Activated naive CD8-positive, alpha-beta T cell treated with anti-CD3 and anti-CD28 coated beads, Interleukin-2, amount 50 U/mL, for 24 hours (primary cell): ENCODE results near the gene RTEL1.

Experiments
- ATAC-seq: fragments of 150-1000 bp; cut with Tn5 transposase; one replicate; pipeline ENCODE4 v1.10.0; 2021
- DNase-seq: peaks from one replicate; pipeline ENCODE4 v3.0.0; 2021
- H3K27ac Mint-ChIP-seq: one replicate; pipeline ENCODE4 v1.8.0; 2021; ENCODE audit warnings: mild to moderate bottlenecking, mixed read lengths
- H3K27me3 Mint-ChIP-seq: one replicate; pipeline ENCODE4 v1.8.0; 2021; ENCODE audit warnings: mixed read lengths
- H3K36me3 Mint-ChIP-seq: one replicate; pipeline ENCODE4 v1.8.0; 2021; ENCODE audit warnings: low read depth, mixed read lengths
- H3K4me1 Mint-ChIP-seq: one replicate; pipeline ENCODE4 v1.8.0; 2021; ENCODE audit warnings: mixed read lengths
- H3K4me3 Mint-ChIP-seq: one replicate; pipeline ENCODE4 v1.8.0; 2021; ENCODE audit warnings: mild to moderate bottlenecking, moderate library complexity, mixed read lengths
- H3K9me3 Mint-ChIP-seq: one replicate; pipeline ENCODE4 v1.8.0; 2021; ENCODE audit warnings: mixed read lengths

RTEL1 gene

DNA sequence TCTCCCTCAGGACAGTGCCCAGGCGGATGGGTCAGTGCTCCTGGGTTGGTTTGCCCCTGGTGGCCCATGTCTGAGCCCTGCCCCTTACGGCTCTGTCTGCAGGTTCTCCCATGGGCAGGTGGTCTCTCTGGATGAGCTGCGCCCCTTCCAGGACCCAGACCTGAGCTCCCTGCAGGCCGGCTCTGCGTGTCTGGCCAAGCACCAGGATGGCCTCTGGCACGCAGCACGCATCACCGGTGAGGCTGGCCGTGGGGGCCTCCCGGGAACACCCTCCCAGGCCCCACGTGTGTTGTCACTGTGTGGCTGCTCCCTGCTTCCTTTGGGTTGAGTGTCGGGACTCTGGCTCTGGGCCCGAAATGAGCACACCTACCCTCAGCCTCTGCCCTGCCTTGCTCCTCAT lies 75.0 kb downstream of the RTEL1 start:
- DNase-seq (no peak), ATAC-seq (no peak)
- Mint-ChIP-seq H3K36me3 (peaks cover 10% of the 10 kb centered on the region), H3K27me3 (no peaks in the 10 kb centered on the region), H3K9me3 (no peaks in the 10 kb centered on the region), H3K4me3 (no peak overlapping the region), H3K4me1 (peaks cover 17% of the 10 kb centered on the region), H3K27ac (no peak overlapping the region)

DNA sequence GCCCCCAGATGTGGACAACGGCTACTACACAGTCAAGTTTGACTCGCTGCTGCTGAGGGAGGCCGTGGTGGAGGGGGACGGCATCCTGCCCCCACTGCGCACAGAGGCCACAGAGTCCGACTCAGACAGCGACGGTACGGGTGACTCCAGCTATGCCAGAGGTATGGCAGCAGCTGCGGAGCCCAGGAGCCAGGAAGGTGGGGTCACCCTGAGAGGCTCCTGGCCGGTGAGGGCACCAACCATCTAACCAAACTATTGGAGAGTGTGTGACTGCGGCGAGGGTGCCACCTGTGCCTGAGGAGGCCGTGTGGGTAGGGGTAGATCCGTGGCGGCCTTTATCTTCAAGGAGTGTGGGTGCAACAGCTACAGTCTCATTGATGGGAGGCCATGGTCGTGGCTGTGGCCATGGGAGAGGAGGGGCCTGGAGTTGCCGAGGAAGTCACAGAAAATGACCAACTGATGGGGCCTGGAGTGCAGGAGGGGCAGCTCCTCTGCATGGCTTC lies 75.5 kb downstream of the RTEL1 start:
- no peak overlapping the region for H3K27ac Mint-ChIP-seq
- peaks cover 6% of the 10 kb centered on the region for H3K36me3 Mint-ChIP-seq
- no peak for DNase-seq
- ATAC-seq, result no peak
- no peak overlapping the region for H3K4me3 Mint-ChIP-seq
- no peaks in the 10 kb centered on the region for H3K27me3 Mint-ChIP-seq
- H3K9me3 Mint-ChIP-seq, result no peaks in the 10 kb centered on the region
- peaks cover 17% of the 10 kb centered on the region for H3K4me1 Mint-ChIP-seq

DNA sequence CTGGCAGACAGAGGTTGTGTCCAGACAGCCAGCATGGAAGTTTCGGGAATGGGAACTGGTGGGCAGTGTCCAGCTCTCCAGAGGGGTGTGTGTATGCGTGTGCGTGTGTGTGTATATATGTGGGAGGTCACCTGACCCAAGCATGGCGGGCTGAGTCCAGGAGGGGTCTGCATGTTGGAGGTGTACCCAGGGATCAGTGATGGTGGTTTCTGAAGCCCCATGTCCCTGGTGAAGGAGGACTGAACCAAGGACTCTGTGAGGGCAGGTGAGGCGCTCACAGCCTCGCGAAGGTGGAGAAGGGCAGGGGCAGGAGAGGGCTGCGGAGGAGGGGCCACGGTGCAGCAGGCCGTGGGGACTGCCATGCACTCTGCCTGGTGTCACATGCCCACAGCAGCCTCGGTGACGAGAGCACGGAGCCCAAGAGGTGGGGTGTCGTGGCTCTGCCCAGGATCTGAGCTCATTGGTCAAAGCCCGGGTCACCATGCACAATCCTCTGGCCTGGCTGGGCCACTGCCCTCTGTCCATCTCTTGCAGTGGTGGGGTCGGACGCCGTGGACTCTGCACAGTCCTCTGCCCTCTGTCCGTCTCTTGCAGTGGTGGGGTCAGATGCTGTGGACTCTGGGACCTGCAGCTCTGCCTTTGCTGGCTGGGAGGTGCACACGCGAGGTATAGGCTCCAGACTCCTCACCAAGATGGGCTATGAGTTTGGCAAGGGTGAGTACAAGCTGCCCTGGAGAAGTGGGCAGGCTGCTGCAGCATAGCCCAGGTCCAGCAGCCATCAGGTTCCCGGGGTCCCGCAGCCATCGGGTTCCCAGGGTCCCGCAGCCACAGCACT lies 76.2 kb downstream of the RTEL1 start:
- no peak overlapping the region for H3K27ac Mint-ChIP-seq
- H3K4me3 Mint-ChIP-seq, result no peak overlapping the region
- no peak for DNase-seq

DNA sequence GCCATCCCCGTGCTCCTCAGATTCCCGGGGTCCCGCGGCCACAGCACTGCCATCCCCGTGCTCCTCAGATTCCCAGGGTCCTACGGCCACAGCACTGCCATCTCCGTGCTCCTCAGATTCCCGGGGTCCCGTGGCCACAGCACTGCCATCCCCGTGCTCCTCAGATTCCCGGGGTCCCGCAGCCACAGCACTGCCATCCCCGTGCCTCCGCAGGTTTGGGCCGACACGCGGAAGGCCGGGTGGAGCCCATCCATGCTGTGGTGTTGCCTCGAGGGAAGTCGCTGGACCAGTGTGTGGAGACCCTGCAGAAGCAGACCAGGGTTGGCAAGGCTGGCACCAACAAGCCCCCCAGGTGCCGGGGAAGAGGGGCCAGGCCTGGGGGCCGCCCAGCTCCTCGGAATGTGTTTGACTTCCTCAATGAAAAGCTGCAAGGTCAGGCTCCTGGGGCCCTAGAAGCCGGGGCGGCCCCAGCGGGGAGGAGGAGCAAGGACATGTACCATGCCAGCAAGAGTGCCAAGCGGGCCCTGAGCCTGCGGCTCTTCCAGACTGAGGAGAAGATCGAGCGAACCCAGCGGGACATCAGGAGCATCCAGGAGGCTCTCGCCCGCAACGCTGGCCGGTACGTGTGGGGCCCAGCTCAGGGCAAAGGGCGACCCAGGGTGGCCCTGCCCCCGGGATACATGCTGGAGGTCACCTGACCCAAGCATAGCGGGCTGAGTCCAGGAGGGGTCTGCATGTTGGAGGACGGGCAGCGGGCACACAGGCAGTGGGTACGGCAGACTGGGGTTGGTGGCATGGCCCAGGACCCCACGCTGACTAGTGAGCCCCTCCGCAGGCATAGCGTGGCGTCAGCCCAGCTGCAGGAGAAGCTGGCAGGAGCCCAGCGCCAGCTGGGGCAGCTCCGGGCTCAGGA lies 77.1 kb downstream of the RTEL1 start:
- Mint-ChIP-seq H3K4me1 (peaks cover 17% of the 10 kb centered on the region), H3K27me3 (no peaks in the 10 kb centered on the region), H3K27ac (no peak overlapping the region), H3K9me3 (no peaks in the 10 kb centered on the region), H3K36me3 (peaks cover 2% of the 10 kb centered on the region), H3K4me3 (no peak overlapping the region)
- DNase-seq (no peak), ATAC-seq (no peak)

More for the DNA sequence above, 76.2 kb downstream of the RTEL1 start:
- peaks cover 17% of the 10 kb centered on the region for H3K4me1 Mint-ChIP-seq
- no peaks in the 10 kb centered on the region for H3K27me3 Mint-ChIP-seq
- H3K36me3 Mint-ChIP-seq, result peaks cover 4% of the 10 kb centered on the region
- H3K9me3 Mint-ChIP-seq, result no peaks in the 10 kb centered on the region
- ATAC-seq, result no peak

DNA sequence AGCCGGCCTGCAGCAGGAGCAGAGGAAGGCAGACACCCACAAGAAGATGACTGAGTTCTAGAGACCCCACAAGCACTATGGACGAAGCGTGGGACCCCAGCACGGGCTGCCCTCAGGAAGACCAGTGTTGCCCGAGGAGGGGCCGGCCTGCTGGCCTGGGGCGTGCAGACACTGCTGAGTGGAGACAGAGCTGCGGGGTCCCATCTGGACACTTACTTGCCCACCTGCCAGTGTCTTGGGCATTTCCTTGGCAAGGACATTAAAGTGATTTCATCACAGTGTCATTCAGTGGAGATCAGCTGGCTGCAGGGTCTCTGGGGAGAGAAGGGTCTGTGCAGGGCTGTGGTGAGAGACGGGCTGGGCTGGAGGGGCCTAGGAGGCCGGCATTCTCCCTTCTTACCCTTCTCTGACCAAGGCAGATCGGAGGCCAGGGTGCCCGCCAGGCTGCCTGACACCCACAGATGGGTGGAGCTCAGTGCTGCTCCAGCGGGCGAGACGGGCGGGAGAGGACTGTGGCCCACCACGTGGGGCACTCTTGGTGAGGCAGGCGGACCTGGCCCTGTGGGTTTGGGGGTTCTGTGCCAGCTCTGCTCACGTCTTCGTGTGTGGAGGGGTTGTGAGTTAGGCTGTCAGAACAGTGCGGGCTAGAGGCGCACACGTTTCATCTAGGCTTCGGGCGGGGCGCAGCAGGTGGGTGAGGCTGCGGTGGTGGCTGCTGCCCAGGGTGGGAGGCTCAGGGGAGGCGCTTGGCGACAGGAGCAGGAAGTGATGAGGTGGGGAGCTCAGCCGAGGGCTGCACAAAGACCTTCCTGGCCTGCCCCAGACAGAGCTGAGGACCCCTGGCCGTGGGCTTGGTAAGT lies 78.0 kb downstream of the RTEL1 start, which contains the start of gene LIME1:
Gene LIME1 (plus strand): TSS at position 806 of the 860 bp plus-strand sequence. CDS start 886 bp downstream, outside the sequence.
- H3K4me1 Mint-ChIP-seq, result peaks cover 17% of the 10 kb centered on the region
- no peaks in the 10 kb centered on the region for H3K36me3 Mint-ChIP-seq
- no peaks in the 10 kb centered on the region for H3K9me3 Mint-ChIP-seq
- H3K27ac Mint-ChIP-seq, result peak within 1 kb of the TSS; percentile 68
- no peaks in the 10 kb centered on the region for H3K27me3 Mint-ChIP-seq
- peak; percentile 66 for DNase-seq
- peak within 1 kb of the TSS; percentile 54 for H3K4me3 Mint-ChIP-seq
- ATAC-seq, result peak; percentile 47

DNA sequence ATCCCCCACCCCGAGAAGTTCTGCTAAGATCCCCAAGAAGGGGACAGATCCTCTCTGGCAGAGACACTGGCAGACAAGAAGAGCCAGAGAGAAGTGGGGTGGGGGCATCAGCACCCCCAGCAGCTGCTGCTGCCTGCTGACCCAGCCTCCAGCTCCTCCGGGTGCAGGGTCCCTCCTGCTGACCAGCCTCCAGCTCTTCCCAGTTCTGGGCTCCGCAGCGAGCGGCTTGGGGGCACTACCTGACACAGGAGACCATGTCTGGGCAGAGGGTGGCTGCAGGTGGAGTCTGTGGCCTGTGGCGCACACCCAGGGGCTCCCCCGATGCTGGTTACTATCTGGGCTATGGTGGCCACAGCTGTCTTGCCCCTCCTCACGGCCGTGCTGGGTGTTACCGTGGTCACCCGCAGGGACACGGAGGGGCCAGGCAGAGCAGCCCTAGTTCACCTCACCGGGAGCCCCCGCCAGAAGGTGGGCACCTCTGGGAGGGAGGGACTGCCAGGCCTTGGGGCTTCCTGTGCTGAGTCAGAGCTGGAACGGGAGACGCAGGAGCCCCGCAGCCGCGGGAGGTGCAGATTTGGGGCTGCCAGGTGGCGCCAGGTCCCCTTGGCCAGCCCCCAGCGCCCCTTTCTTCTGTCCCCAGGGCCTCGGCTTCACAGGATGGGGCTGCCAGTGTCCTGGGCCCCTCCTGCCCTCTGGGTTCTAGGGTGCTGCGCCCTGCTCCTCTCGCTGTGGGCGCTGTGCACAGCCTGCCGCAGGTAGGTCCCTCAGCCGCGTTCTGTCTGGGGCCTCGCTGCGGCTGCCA lies 79.0 kb downstream of the RTEL1 start:
- ATAC-seq (peak; percentile 23), DNase-seq (peak; percentile 59)
- Mint-ChIP-seq H3K27me3 (no peaks in the 10 kb centered on the region), H3K4me3 (peak overlapping the region; percentile 32), H3K4me1 (peaks cover 17% of the 10 kb centered on the region), H3K27ac (peak overlapping the region; percentile 68), H3K36me3 (no peaks in the 10 kb centered on the region), H3K9me3 (no peaks in the 10 kb centered on the region)

DNA sequence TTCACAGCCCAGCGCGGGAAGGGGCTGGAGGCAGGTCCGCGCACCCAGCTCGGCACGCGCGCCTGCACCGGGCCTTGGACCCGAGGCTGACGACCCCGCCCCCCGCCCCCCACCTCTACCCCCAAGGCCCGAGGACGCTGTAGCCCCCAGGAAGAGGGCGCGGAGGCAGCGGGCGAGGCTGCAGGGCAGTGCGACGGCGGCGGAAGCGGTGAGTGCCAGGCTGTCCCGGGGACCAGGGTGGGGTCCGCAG lies 79.5 kb downstream of the RTEL1 start:
- Mint-ChIP-seq H3K4me1 (peaks cover 17% of the 10 kb centered on the region), H3K4me3 (no peak overlapping the region), H3K27ac (no peak overlapping the region), H3K27me3 (no peaks in the 10 kb centered on the region), H3K36me3 (no peaks in the 10 kb centered on the region), H3K9me3 (no peaks in the 10 kb centered on the region)
- DNase-seq (no peak), ATAC-seq (no peak)

DNA sequence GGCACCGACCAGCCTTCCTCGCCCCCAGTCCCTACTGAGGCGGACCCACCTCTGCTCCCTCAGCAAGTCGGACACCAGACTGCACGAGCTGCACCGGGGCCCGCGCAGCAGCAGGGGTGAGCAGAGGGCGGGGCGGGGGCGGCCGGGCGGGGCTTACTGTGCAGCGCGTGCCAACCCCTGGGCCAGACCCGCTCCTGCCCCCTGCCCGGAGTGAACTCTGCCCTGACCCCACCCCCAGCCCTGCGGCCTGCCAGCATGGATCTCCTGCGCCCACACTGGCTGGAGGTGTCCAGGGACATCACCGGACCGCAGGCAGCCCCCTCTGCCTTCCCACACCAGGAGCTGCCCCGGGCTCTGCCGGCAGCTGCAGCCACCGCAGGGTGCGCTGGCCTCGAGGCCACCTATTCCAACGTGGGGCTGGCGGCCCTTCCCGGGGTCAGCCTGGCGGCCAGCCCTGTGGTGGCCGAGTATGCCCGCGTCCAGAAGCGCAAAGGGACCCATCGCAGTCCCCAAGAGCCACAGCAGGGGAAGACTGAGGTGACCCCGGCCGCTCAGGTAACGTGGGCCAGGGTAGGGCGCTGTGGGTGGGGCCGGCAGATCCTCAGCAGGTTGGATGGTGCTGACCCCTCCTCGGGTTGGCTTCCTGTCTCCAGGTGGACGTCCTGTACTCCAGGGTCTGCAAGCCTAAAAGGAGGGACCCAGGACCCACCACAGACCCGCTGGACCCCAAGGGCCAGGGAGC lies 80.0 kb downstream of the RTEL1 start:
- Mint-ChIP-seq H3K9me3 (no peaks in the 10 kb centered on the region), H3K4me3 (no peak overlapping the region), H3K27me3 (no peaks in the 10 kb centered on the region), H3K4me1 (peaks cover 17% of the 10 kb centered on the region), H3K36me3 (no peaks in the 10 kb centered on the region), H3K27ac (no peak overlapping the region)
- peak; percentile 6 for ATAC-seq
- peak; percentile 37 for DNase-seq

DNA sequence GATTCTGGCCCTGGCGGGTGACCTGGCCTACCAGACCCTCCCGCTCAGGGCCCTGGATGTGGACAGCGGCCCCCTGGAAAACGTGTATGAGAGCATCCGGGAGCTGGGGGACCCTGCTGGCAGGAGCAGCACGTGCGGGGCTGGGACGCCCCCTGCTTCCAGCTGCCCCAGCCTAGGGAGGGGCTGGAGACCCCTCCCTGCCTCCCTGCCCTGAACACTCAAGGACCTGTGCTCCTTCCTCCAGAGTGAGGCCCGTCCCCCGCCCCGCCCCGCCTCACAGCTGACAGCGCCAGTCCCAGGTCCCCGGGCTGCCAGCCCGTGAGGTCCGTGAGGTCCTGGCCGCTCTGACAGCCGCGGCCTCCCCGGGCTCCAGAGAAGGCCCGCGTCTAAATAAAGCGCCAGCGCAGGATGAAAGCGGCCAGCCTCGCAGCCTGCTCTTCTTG lies 80.6 kb downstream of the RTEL1 start:
- H3K36me3 Mint-ChIP-seq, result no peaks in the 10 kb centered on the region
- no peak overlapping the region for H3K27ac Mint-ChIP-seq
- DNase-seq (peak; percentile 42), ATAC-seq (no peak)
- H3K4me3 Mint-ChIP-seq, result no peak overlapping the region
- H3K27me3 Mint-ChIP-seq, result no peaks in the 10 kb centered on the region
- H3K9me3 Mint-ChIP-seq, result no peaks in the 10 kb centered on the region
- H3K4me1 Mint-ChIP-seq, result peaks cover 17% of the 10 kb centered on the region

DNA sequence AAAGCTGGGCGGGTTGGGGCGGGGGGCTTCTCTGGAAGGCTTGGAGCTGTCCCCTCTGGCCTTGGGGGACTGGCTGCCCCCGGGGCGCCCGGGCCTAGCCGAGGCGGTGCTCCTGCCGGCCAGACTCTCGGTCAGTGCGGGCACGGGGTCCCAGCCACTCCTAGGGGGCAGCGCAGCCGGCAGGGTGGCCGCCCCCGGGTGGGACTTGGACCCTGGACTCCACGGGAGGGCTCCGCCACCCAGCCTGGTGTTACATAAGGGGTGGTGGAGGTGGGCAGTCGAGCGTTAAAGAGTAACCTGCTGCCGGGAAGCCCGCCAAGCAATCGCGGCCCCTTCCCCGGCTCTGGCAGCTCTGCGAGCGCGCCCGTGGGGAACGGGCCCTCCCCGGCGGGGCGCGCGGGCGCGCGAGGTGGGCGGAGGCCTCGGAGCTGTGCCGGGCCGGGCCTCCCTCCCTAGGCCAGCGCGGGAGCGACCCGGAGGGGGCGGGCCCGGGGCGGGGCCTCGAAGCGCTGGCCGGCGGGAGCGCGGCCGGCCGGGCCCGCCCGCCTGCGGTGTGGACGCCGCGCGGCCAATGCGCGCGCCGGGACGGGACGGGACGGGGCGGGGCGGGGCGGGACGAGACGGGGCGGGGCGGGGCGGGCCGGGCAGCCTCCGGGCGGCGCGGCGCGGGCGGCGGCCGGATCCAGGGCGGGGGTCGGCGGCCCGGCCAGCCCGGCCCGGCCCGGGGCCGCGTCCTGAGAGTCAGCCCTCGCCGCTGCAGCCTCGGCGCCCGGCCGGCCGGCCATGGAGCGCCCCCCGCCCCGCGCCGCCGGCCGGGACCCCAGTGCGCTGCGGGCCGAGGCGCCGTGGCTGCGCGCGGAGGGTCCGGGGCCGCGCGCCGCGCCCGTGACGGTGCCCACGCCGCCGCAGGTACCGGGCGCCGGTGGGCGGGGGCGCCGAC lies 81.3 kb downstream of the RTEL1 start, which contains the start of gene SLC2A4RG:
Gene SLC2A4RG (plus strand): TSS at position 647 of the 940 bp plus-strand sequence. CDS start 137 bp downstream, at position 784.
- peak; percentile 70 for DNase-seq
- Mint-ChIP-seq H3K4me1 (peaks cover 17% of the 10 kb centered on the region), H3K9me3 (no peaks in the 10 kb centered on the region), H3K36me3 (no peaks in the 10 kb centered on the region), H3K27ac (no peak within 1 kb of the TSS), H3K4me3 (peak within 1 kb of the TSS; percentile 29), H3K27me3 (no peaks in the 10 kb centered on the region)
- ATAC-seq, result peak; percentile 63

DNA sequence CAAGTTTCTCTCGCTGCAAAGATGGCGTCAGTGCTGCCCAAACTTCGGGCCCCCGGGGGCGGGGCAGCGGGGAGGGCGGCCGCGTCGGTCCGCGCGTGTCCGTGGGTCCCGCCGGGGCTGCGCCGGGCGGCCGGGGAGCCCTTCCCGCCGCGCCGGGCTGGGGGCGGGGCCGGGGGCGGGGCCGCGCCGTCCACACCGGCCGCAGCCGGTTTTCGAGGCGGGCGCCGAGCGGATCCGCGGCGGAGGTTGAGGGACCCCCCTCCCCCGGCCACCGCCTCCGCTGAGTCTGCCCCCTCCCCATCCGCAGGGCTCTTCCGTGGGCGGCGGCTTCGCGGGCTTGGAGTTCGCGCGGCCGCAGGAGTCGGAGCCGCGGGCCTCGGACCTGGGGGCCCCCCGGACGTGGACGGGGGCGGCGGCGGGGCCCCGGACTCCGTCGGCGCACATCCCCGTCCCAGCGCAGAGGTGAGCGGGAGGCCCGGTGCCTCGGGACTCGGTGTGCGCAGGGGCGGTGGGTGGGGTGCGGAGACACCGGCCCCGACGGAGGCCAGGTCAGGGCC lies 82.0 kb downstream of the RTEL1 start:
- no peak overlapping the region for H3K27ac Mint-ChIP-seq
- no peaks in the 10 kb centered on the region for H3K36me3 Mint-ChIP-seq
- DNase-seq (peak; percentile 44), ATAC-seq (no peak)
- H3K4me3 Mint-ChIP-seq, result peak overlapping the region; percentile 29
- H3K9me3 Mint-ChIP-seq, result no peaks in the 10 kb centered on the region
- H3K4me1 Mint-ChIP-seq, result peaks cover 17% of the 10 kb centered on the region
- no peaks in the 10 kb centered on the region for H3K27me3 Mint-ChIP-seq
